K562 (cell line): ENCODE data around the gene STYXL1. TPM values are rescaled to one million over a fixed set of nuclear protein-coding genes. Genes with fewer than 3 reads are reported as not detected.
A peak's percentile ranks its signal among the peaks of the same experiment; 100 is the strongest.

Source experiments
- ATAC-seq: fragments of 200-7000 bp; cut with Tn5 transposase; 3 replicates; pipeline ENCODE4 v1.9.1; 2020; ENCODE audit warnings: moderate library complexity
- BruUV-seq: library from RNA; stranded (reverse); fragments of 400-500 nt; replicated peaks from 2 replicates; lab custom pipeline; 2021; lab: Mats Ljungman, UMichigan
- CTCF ChIA-PET: fragments of 300-600 bp; formaldehyde crosslinking; extraction: SDS; loops from one replicate; lab custom pipeline; 2021; ENCODE audit warnings: low intra/inter-chr PET ratio; lab: Yijun Ruan, JAX
- POLR2A ChIA-PET: fragments of 300-600, 350-650 bp; sonication (Branson Sonifier 250); formaldehyde crosslinking; extraction: SDS; loops from one replicate; lab custom pipeline; 2021; ENCODE audit warnings: antibody characterized with exemption, inconsistent platforms; lab: Yijun Ruan, JAX
- DNase-seq, 4 experiments: peaks; one replicate each; pipeline versions ENCODE4 v3.0.0 to v3.0.0-alpha.2; 2011 to 2018; ENCODE audit warnings: low spot score in 3 of 4, mixed read lengths in 3 of 4; ENCODE audit errors: extremely low read depth in 1 of 4
- FAIRE-seq: peaks from 2 replicates; lab custom pipeline; 2011; peaks lifted over from hg19 to GRCh38; lab: Jason Lieb, UNC
- H2AFZ ChIP-seq: 2 replicates; pipeline ENCODE4 v1.6.0; 2011; ENCODE audit warnings: low read depth, low read length, control low read depth, inconsistent platforms
- H3K27ac ChIP-seq: fragments of 200-600 bp; 3 replicates; pipeline ENCODE4 v1.8.0; 2011; ENCODE audit warnings: low read depth, mild to moderate bottlenecking, control low read depth, inconsistent platforms, low read length, moderate library complexity, mixed read lengths; ENCODE audit errors: extremely low read depth
- H3K27me3 ChIP-seq, 2 experiments: fragments of 300-600 bp in 1 of 2; 2 replicates in 1 of 2; 3 replicates in 1 of 2; pipeline versions ENCODE4 v1.6.0 to v1.8.0; 2011; ENCODE audit warnings: inconsistent platforms in 2 of 2, low read length in 2 of 2, mild to moderate bottlenecking in 1 of 2, mixed read lengths in 1 of 2, moderate library complexity in 1 of 2; ENCODE audit not compliant: control insufficient read depth in 2 of 2, insufficient read depth in 2 of 2
- H3K36me3 ChIP-seq: fragments of 300-600 bp; 3 replicates; pipeline ENCODE4 v1.8.0; 2011; ENCODE audit warnings: mild to moderate bottlenecking, low read length, inconsistent platforms; ENCODE audit not compliant: control insufficient read depth, insufficient read depth
- H3K4me1 ChIP-seq, 2 experiments: fragments of 200-600 bp in 1 of 2; replicated peaks in 1 of 2; 2 replicates in 1 of 2; 3 replicates in 1 of 2; pipeline versions ENCODE4 v1.5.1 to v1.8.0; 2011; ENCODE audit warnings: inconsistent platforms in 2 of 2, low read length in 2 of 2, mild to moderate bottlenecking in 1 of 2, mixed read lengths in 1 of 2, moderate library complexity in 1 of 2; ENCODE audit not compliant: control insufficient read depth in 2 of 2, insufficient read depth in 2 of 2
- H3K4me2 ChIP-seq: 2 replicates; pipeline ENCODE4 v1.6.1; 2011; ENCODE audit warnings: low read length, control low read depth, inconsistent platforms, mixed read lengths; ENCODE audit not compliant: insufficient read depth
- H3K4me3 ChIP-seq: fragments of 200-600 bp; sonication (generic), shearing (Covaris generic); 2 replicates; pipeline ENCODE4 v1.5.1; 2016; ENCODE audit warnings: control low read depth, inconsistent platforms
- H3K79me2 ChIP-seq: fragments of 200-600 bp; 3 replicates; pipeline ENCODE4 v1.8.0; 2011; ENCODE audit warnings: low read length, inconsistent platforms; ENCODE audit not compliant: control insufficient read depth, insufficient read depth
- H3K9ac ChIP-seq, 2 experiments: 2 replicates each; pipeline versions ENCODE4 v1.6.0 to v1.6.1; 2011; ENCODE audit warnings: low read depth in 2 of 2, low read length in 2 of 2, control low read depth in 1 of 2, inconsistent platforms in 1 of 2, mild to moderate bottlenecking in 1 of 2, mixed read lengths in 1 of 2; ENCODE audit not compliant: insufficient read depth in 1 of 2
- H3K9me1 ChIP-seq: one replicate; pipeline ENCODE4 v1.6.0; 2011; ENCODE audit warnings: inconsistent platforms, mild to moderate bottlenecking, low read length, moderate library complexity; ENCODE audit not compliant: control insufficient read depth, insufficient read depth
- H3K9me3 ChIP-seq: replicated peaks from 2 replicates; pipeline ENCODE4 v1.5.1; 2011; ENCODE audit warnings: low read depth, low read length, inconsistent platforms; ENCODE audit not compliant: control insufficient read depth, insufficient read depth
- H4K20me1 ChIP-seq: replicated peaks from 2 replicates; pipeline ENCODE4 v1.6.1; 2011; ENCODE audit warnings: low read length, inconsistent platforms, mixed read lengths; ENCODE audit not compliant: control insufficient read depth, insufficient read depth
- DDX20 ChIP-seq: fragments of 450-650 bp; IDR thresholded peaks from 2 replicates; pipeline ENCODE4 v1.6.1; 2016; ENCODE audit warnings: missing genetic modification characterization, low read depth, mild to moderate bottlenecking, missing compliant biosample characterization, moderate library complexity
- FUS ChIP-seq: fragments of 200-400 bp; formaldehyde crosslinking; optimal IDR thresholded peaks from 2 replicates; pipeline ENCODE3; 2017; ENCODE audit warnings: low read depth, low read length
- MAFF ChIP-seq: IDR thresholded peaks from 2 replicates; pipeline ENCODE4 v1.6.1; 2012; ENCODE audit warnings: low read length, improper control_type of control experiment
- MEF2A ChIP-seq: IDR thresholded peaks from 2 replicates; pipeline ENCODE4 v1.6.1; 2011; ENCODE audit warnings: low read depth, mild to moderate bottlenecking, low read length, moderate library complexity; ENCODE audit not compliant: control insufficient read depth
- NR2C2 ChIP-seq, 2 experiments: fragments of 200-800 bp in 1 of 2; sonication (Bioruptor generic) in 1 of 2; sonication (generic) in 1 of 2; formaldehyde crosslinking in 1 of 2; IDR thresholded peaks; 2 replicates each; pipeline versions ENCODE4 v1.6.1 to v1.8.0; 2016 to 2022; ENCODE audit warnings: mild to moderate bottlenecking in 1 of 2, missing compliant biosample characterization in 1 of 2, missing genetic modification characterization in 1 of 2, missing genetic modification reagents in 1 of 2
- SMARCA5 ChIP-seq: fragments of 450-650 bp; IDR thresholded peaks from 2 replicates; pipeline ENCODE4 v1.6.1; 2016
- WGBS: fragments of 100-300 bp; shearing (Covaris generic); methylation state at CpG from one replicate; pipeline ENCODE4 v1.1.6; 2016; ENCODE audit warnings: low coverage, mixed read lengths; ENCODE audit not compliant: insufficient coverage; ENCODE audit errors: missing lambda C conversion rate; 5-methylcytosine and 5-hydroxymethylcytosine counted together
- in situ Hi-C: fragments of 300-500 bp; cut with MboI; formaldehyde crosslinking; loops from 4 replicates; pipeline ENCODE4 v1.15.0; 2018; ENCODE audit warnings: inconsistent platforms, mixed read lengths
- intact Hi-C: fragments of 100-400 bp; cut with micrococcal nuclease; formaldehyde crosslinking; loops from 2 replicates; pipeline ENCODE4 v1.14.2; 2022
- polyA plus RNA-seq, 8 experiments: library from polyadenylated mRNA; depleted of rRNA in 4 of 8; stranded (reverse) in 5 of 8; unstranded in 3 of 8; fragments of >200 nt; fragmentation: Nextera tagmentation in 2 of 8; fragmentation: Illumina TruSeq in 1 of 8; extraction: Ambion mirVana in 2 of 8; extraction: Trizol in 1 of 8; gene quantifications; 2 replicates each; pipeline versions ENCODE4 v1.2.1 to v1.2.3, GENCODE V29; 2011 to 2014; ENCODE audit warnings: inconsistent platforms in 1 of 8, missing spikeins in 1 of 8
- total RNA-seq, 7 experiments: library from RNA; depleted of rRNA in 6 of 7; stranded (reverse); fragments of >200 nt in 6 of 7; fragmentation: Illumina TruSeq in 2 of 7; extraction: Trizol in 2 of 7; gene quantifications; 2 replicates each; pipeline versions ENCODE4 v1.2.1 to v1.2.3, GENCODE V29; 2011 to 2021; ENCODE audit warnings: low replicate concordance in 1 of 7
- TF ChIP-seq, protein P1 (sequence below): fragments of 250-450 bp; sonication (Bioruptor Pico); IDR thresholded peaks from 2 replicates; pipeline ENCODE4 v1.5.0; 2020; ENCODE audit warnings: mild to moderate bottlenecking, borderline replicate concordance
- TF ChIP-seq, protein P2 (sequence below): sonication (generic); formaldehyde crosslinking; IDR thresholded peaks from 2 replicates; pipeline ENCODE4 v1.8.1; 2023; ENCODE audit warnings: mild to moderate bottlenecking, missing genetic modification reagents

STYXL1 gene
- total and polyA plus RNA-seq, 9 of the 15 experiments (the other 6 are each of a cell fraction or from before 2014, with no cell fraction given): 36.5 to 97.2 (median 49.9) TPM

DNA sequence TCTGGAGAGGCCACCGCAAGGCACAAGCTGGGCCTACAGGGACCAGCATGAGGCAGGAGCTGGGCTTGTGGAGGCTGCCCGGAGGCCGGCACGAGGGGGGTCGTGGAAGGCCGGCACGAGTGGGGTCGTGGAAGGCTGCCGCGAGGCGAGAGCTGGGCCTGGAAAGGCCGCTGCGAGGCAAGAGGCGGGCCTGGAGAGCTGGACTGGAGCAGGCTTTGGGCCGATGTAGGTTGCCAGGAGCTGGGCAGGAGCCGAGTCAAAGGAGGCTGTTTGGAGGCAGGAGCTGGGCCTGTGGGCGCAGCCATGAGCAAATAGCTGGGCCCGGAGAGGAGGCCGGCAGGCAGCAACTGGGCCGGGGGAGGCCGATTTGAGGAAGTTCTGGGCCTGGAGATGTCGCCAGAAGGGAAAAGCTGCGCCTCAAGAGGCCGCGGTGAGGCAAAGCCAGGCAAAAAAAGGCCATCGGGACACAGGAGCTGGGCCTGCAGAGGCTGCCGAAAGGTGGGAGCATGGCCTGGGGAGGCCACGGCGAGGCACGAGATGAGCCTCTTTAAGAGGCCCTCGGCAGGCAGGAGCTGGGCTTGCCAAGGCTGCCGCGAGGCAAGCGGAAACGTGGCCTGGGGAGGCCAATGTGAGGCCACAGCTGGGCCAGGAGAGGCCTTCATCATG, 26.6 kb upstream of the STYXL1 start:
- ChIA-PET POLR2A (interaction anchor here (0.6 to 1.4 kb wide), 5 partner anchors 11 to 211 kb away, joined by 3 to 7 read pairs (median 4); partner anchors contain the start of genes MDH2 and STYXL1), CTCF (no interaction called here)
- no peak overlapping the region for H2AFZ ChIP-seq
- H4K20me1 ChIP-seq: no peaks in the 10 kb centered on the region
- DNase-seq (no peak), ATAC-seq (no peak), FAIRE-seq (no peak)
- 82% methylated on average over 35 of the region's 35 CpGs for WGBS
- H3K79me2 ChIP-seq: no peaks in the 10 kb centered on the region
- no peaks in the 10 kb centered on the region for H3K36me3 ChIP-seq
- H3K9ac ChIP-seq: peak overlapping the region in 1 of 2 experiments; percentile 2; a peak in 1 of 4 replicates
- no peak overlapping the region for H3K4me2 ChIP-seq
- BruUV-seq: no TSS peak
- no peak overlapping the region for H3K4me3 ChIP-seq
- peaks cover 8 to 36% of the 10 kb centered on the region in 2 experiments for H3K4me1 ChIP-seq
- no peaks in the 10 kb centered on the region; the same call in none of the 2 replicates for H3K9me3 ChIP-seq
- H3K9me1 ChIP-seq: no peaks in the 10 kb centered on the region
- intact Hi-C loops (no loop called here), in situ Hi-C loops (no loop called here)
- no peak for TF ChIP-seq MAFF
- TF ChIP-seq FUS: no peak
- TF ChIP-seq MEF2A: no peak
- no peak for TF ChIP-seq DDX20 (tag)
- TF ChIP-seq, protein P1, sequence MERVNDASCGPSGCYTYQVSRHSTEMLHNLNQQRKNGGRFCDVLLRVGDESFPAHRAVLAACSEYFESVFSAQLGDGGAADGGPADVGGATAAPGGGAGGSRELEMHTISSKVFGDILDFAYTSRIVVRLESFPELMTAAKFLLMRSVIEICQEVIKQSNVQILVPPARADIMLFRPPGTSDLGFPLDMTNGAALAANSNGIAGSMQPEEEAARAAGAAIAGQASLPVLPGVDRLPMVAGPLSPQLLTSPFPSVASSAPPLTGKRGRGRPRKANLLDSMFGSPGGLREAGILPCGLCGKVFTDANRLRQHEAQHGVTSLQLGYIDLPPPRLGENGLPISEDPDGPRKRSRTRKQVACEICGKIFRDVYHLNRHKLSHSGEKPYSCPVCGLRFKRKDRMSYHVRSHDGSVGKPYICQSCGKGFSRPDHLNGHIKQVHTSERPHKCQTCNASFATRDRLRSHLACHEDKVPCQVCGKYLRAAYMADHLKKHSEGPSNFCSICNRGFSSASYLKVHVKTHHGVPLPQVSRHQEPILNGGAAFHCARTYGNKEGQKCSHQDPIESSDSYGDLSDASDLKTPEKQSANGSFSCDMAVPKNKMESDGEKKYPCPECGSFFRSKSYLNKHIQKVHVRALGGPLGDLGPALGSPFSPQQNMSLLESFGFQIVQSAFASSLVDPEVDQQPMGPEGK (CRISPR knock-in tag): no peak
- TF ChIP-seq SMARCA5: no peak
- TF ChIP-seq, protein P2, sequence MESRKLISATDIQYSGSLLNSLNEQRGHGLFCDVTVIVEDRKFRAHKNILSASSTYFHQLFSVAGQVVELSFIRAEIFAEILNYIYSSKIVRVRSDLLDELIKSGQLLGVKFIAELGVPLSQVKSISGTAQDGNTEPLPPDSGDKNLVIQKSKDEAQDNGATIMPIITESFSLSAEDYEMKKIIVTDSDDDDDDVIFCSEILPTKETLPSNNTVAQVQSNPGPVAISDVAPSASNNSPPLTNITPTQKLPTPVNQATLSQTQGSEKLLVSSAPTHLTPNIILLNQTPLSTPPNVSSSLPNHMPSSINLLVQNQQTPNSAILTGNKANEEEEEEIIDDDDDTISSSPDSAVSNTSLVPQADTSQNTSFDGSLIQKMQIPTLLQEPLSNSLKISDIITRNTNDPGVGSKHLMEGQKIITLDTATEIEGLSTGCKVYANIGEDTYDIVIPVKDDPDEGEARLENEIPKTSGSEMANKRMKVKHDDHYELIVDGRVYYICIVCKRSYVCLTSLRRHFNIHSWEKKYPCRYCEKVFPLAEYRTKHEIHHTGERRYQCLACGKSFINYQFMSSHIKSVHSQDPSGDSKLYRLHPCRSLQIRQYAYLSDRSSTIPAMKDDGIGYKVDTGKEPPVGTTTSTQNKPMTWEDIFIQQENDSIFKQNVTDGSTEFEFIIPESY (CRISPR knock-in tag): peak; percentile 95
- TF ChIP-seq NR2C2 (CRISPR knock-in tag; IDR thresholded peaks at IDR 0.05): no peak
- TF ChIP-seq NR2C2 (tag; IDR thresholded peaks at IDR 0.05): no peak
- H3K27me3 ChIP-seq: no peaks in the 10 kb centered on the region
- no peak overlapping the region for H3K27ac ChIP-seq
